HL-60 (cell line): ENCODE measurements around the gene RFWD3.
"Not testable (repeated sequence)": the region's sequence is repeated elsewhere in the genome, so short reads cannot be mapped to it uniquely, and the experiment has no call there.

Source experiments
- DNase-seq, 2 experiments: peaks; one replicate each; pipeline ENCODE4 v3.0.0-alpha.2; 2010 to 2020; ENCODE audit warnings: low read depth in 1 of 2, low spot score in 1 of 2
- H3K27ac ChIP-seq: fragments of 250-450 bp; sonication (Bioruptor Pico); replicated peaks from 2 replicates; pipeline ENCODE4 v1.5.1; 2020; ENCODE audit warnings: mild to moderate bottlenecking, moderate library complexity
- H3K27me3 ChIP-seq: fragments of 250-450 bp; sonication (Bioruptor Pico); 2 replicates; pipeline ENCODE4 v1.5.1; 2021; ENCODE audit warnings: mild to moderate bottlenecking, moderate library complexity; ENCODE audit not compliant: insufficient read depth, poor library complexity, severe bottlenecking
- H3K4me3 ChIP-seq: replicated peaks from 2 replicates; pipeline ENCODE4 v1.5.1; 2011; ENCODE audit warnings: mild to moderate bottlenecking, control low read depth, low read length; ENCODE audit not compliant: insufficient read depth
- GABPA ChIP-seq: IDR thresholded peaks from 2 replicates; pipeline ENCODE4 v1.6.1; 2012; ENCODE audit warnings: low read depth
- POLR2AphosphoS5 ChIP-seq: IDR thresholded peaks from 2 replicates; pipeline ENCODE4 v1.6.1; 2012; ENCODE audit warnings: low read depth
- REST ChIP-seq: IDR thresholded peaks from 2 replicates; pipeline ENCODE4 v1.6.1; 2012; ENCODE audit warnings: low read depth; ENCODE audit not compliant: insufficient replicate concordance
- SPI1 ChIP-seq: IDR thresholded peaks from 2 replicates; pipeline ENCODE4 v1.6.1; 2012; ENCODE audit warnings: low read depth, mild to moderate bottlenecking, borderline replicate concordance
- TF ChIP-seq, protein P1 (sequence below): IDR thresholded peaks from one replicate; pipeline ENCODE4 v1.5.1; 2011; ENCODE audit warnings: low read length, control low read depth, inconsistent platforms; ENCODE audit not compliant: insufficient read depth

The RFWD3 gene

GRCh38 chr16:74659041-74659440, 7.6 kb downstream of the RFWD3 start:
- H3K27me3 ChIP-seq = no peaks in the 10 kb centered on the region
- no peak overlapping the region for H3K4me3 ChIP-seq
- TF ChIP-seq REST = no peak
- TF ChIP-seq POLR2AphosphoS5 = no peak
- TF ChIP-seq GABPA = no peak
- no peak for TF ChIP-seq SPI1
- TF ChIP-seq, protein P1, sequence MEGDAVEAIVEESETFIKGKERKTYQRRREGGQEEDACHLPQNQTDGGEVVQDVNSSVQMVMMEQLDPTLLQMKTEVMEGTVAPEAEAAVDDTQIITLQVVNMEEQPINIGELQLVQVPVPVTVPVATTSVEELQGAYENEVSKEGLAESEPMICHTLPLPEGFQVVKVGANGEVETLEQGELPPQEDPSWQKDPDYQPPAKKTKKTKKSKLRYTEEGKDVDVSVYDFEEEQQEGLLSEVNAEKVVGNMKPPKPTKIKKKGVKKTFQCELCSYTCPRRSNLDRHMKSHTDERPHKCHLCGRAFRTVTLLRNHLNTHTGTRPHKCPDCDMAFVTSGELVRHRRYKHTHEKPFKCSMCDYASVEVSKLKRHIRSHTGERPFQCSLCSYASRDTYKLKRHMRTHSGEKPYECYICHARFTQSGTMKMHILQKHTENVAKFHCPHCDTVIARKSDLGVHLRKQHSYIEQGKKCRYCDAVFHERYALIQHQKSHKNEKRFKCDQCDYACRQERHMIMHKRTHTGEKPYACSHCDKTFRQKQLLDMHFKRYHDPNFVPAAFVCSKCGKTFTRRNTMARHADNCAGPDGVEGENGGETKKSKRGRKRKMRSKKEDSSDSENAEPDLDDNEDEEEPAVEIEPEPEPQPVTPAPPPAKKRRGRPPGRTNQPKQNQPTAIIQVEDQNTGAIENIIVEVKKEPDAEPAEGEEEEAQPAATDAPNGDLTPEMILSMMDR = no peak
- DNase-seq = no peak
- H3K27ac ChIP-seq = no peak overlapping the region

DNA sequence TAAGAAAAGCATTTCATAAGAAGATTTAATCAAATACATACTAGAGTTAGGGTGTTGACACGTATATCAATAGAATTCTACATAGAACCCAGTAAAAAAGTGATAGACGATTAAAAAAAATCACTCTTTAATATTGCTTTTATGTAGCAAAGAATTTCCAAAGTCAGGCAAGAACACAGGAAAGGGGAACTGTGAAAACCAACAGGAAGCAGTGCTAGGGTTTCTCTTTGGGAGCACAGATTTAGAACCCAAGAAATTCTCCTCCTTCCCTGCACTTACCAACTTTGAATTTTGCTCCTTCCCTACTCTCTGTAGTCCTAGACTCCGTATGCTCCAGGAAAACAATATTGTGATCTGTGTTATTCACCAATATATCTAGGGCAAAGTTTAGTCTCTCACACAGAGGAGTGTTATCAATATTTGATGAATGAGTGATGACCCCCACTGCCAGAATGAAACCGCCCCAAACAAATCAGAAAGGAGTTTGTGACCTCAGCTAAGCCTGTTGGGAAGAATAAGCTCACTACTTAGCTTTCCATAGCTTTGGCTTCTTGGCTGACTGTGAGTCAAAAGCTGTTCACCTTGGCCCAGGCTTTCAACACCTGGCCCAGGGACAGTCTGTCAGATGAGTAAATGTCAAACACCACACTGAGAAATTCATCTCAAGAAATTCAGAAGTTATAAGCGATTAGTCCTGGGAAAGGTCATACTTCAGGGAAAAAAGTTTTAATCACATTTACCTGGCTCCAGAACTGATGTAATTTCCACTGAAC, 8.6 kb downstream of the RFWD3 start:
- peak; percentile 69; the same call in 1 of the 2 replicates for TF ChIP-seq SPI1
- TF ChIP-seq REST = no peak
- TF ChIP-seq POLR2AphosphoS5 = no peak
- TF ChIP-seq, protein P1 = no peak
- no peak for TF ChIP-seq GABPA
- Histone ChIP-seq H3K4me3 (no peak overlapping the region), H3K27ac (no peak overlapping the region), H3K27me3 (no peaks in the 10 kb centered on the region)
- DNase-seq = no peak

- Histone ChIP-seq H3K27ac (no peak overlapping the region), H3K27me3 (no peaks in the 10 kb centered on the region), H3K4me3 (no peak overlapping the region)
- DNase-seq = no peak
- no peak for TF ChIP-seq POLR2AphosphoS5
These were observed 12.1 kb downstream of the RFWD3 start for GRCh38 chr16:74654536-74655050.

GRCh38 chr16:74652883-74653282, 13.8 kb downstream of the RFWD3 start:
- DNase-seq, H3K4me3 ChIP-seq, H3K27ac ChIP-seq: not testable (repeated sequence)

GRCh38 chr16:74652249-74652648, 14.4 kb downstream of the RFWD3 start:
- no peaks in the 10 kb centered on the region for H3K27me3 ChIP-seq
- no peak overlapping the region for H3K27ac ChIP-seq
- TF ChIP-seq POLR2AphosphoS5 = no peak
- TF ChIP-seq SPI1 = no peak
- TF ChIP-seq GABPA = no peak
- TF ChIP-seq, protein P1 = no peak
- TF ChIP-seq REST = no peak
- no peak overlapping the region for H3K4me3 ChIP-seq
- DNase-seq = no peak

More at GRCh38 chr16:74652883-74653282, 13.8 kb downstream of the RFWD3 start:
- not testable (repeated sequence) for H3K27me3 ChIP-seq
